Activated naive CD8-positive, alpha-beta T cell treated with anti-CD3 and anti-CD28 coated beads, Interleukin-2, amount 10 ng/mL, durations not matched to agents 7 days and 5 days (primary cell): ENCODE measurements around the gene WDFY3. TPM values are rescaled to one million over a fixed set of nuclear protein-coding genes. Genes with fewer than 3 reads are reported as not detected.
"Not testable (repeated sequence)": the region's sequence is repeated elsewhere in the genome, so short reads cannot be mapped to it uniquely, and the experiment has no call there.

ENCODE experiments used
- ATAC-seq: fragments of 150-1000 bp; cut with Tn5 transposase; one replicate; pipeline ENCODE4 v1.10.0; 2021; ENCODE audit warnings: low read depth, moderate library complexity
- POLR2A ChIA-PET: fragments of 350-600 bp; sonication (Branson Sonifier 250); formaldehyde crosslinking; loops from one replicate; lab custom pipeline; 2021; ENCODE audit warnings: antibody characterized with exemption; lab: Charles Lee
- DNase-seq: peaks from one replicate; pipeline ENCODE4 v3.0.0; 2021
- H3K27ac Mint-ChIP-seq: one replicate; pipeline ENCODE4 v1.8.0; 2022; ENCODE audit warnings: mild to moderate bottlenecking, mixed read lengths
- H3K27me3 Mint-ChIP-seq: one replicate; pipeline ENCODE4 v1.8.0; 2022; ENCODE audit warnings: mild to moderate bottlenecking, moderate library complexity, mixed read lengths
- H3K36me3 Mint-ChIP-seq: one replicate; pipeline ENCODE4 v1.8.0; 2021; ENCODE audit warnings: mild to moderate bottlenecking, mixed read lengths
- H3K4me1 Mint-ChIP-seq: one replicate; pipeline ENCODE4 v1.8.0; 2021; ENCODE audit warnings: mixed read lengths
- H3K4me3 Mint-ChIP-seq: one replicate; pipeline ENCODE4 v1.8.0; 2022; ENCODE audit warnings: mild to moderate bottlenecking, moderate library complexity, mixed read lengths
- H3K9me3 Mint-ChIP-seq: one replicate; pipeline ENCODE4 v1.8.0; 2021; ENCODE audit warnings: mixed read lengths
- total RNA-seq, 2 experiments: library from RNA; stranded (reverse); gene quantifications; one replicate each; pipeline ENCODE4 v1.2.3, GENCODE V29; 2021

The WDFY3 gene
- total RNA-seq, 2 experiments from 2014 or later = 0.71 to 1.1 TPM

DNA sequence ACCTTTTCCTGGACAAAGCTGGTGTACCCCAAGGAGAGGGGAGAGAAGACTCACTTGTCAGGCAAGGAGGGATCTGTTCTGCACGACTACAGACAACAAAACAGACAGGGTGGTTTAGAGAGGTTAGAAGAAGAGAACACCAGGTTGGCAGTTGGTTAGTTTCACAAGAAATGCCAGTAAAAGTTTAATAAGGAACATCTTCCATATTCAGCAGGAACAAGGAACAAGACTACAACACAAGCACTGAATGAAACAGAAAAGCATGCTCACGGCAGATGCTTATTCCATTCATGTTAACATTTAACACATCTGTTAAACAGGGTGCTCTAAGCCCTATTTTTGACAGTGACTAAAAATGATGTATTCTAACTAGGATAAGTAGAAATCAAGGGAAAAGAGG is 158.2 kb downstream of the WDFY3 start:
- Mint-ChIP-seq H3K4me3 (no peak overlapping the region), H3K36me3 (no peaks in the 10 kb centered on the region), H3K9me3 (no peaks in the 10 kb centered on the region), H3K4me1 (no peaks in the 10 kb centered on the region), H3K27me3 (peaks cover 3% of the 10 kb centered on the region), H3K27ac (no peak overlapping the region)
- DNase-seq = no peak
- ATAC-seq = no peak
- POLR2A ChIA-PET = no interaction called here

DNA sequence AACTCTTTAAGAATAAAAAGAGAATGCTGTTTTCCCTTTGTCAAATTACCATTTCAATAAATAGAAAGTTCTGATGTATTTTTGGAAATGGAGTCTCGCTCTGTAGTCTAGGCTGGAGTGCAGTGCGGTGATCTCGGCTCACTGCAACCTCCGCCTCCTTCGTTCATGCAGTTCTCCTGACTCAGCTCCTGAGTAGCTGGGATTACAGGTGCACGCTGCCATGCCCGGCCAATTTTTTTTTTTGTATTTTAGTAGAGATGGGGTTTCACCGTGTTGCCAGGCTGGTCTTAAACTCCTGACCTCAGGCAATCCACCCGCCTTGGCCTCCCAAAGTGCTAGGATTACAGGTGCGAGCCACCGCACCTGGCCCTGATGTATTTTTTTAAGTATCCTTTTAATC is 159.9 kb downstream of the WDFY3 start:
- H3K9me3 Mint-ChIP-seq, H3K4me3 Mint-ChIP-seq, POLR2A ChIA-PET, H3K27ac Mint-ChIP-seq, DNase-seq, H3K27me3 Mint-ChIP-seq, H3K36me3 Mint-ChIP-seq, H3K4me1 Mint-ChIP-seq, ATAC-seq: not testable (repeated sequence)

DNA sequence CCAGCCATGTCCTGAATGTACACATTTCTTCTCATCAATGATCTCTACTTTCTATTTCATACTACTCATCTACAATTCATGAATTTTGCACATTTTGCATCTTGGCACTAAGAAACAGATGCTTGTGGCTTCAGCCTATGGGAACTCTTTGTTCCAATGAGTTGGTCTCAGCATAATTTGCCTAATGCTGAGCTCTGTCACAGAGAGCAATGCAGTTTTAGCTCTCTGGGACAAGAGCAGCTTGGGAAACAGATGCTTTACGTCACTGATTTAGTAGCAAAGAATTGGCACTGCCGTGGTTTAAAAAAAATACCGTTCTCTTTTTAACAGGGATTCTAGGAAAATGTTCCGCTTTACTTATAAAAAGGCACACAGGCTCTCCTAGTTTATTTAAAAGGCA is 162.4 kb downstream of the WDFY3 start:
- H3K4me3 Mint-ChIP-seq = no peak overlapping the region
- no peaks in the 10 kb centered on the region for H3K4me1 Mint-ChIP-seq
- ATAC-seq (no peak), DNase-seq (no peak)
- POLR2A ChIA-PET = no interaction called here
- no peaks in the 10 kb centered on the region for H3K9me3 Mint-ChIP-seq
- no peak overlapping the region for H3K27ac Mint-ChIP-seq
- no peaks in the 10 kb centered on the region for H3K36me3 Mint-ChIP-seq
- H3K27me3 Mint-ChIP-seq = peaks cover 3% of the 10 kb centered on the region

DNA sequence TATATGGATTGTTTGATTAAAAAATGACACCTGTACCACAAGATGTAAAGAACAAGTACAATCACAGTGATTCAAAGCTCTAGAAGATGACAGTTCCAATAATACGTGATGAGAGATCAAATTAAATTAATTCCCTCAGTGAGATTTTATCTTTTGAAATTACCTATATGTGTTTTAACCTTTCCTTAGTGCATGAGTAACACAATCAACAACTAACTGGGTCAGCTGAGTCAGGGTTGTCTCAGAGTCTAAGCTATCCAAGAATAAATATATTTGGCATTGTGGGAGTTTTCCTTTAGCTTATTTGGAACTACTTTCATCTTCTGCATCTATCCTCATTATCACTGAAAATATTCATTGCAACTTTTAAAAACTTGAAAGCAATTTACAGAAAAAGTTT is 162.8 kb downstream of the WDFY3 start:
- Mint-ChIP-seq H3K4me1 (no peaks in the 10 kb centered on the region), H3K4me3 (no peak overlapping the region), H3K27me3 (peaks cover 3% of the 10 kb centered on the region), H3K9me3 (no peaks in the 10 kb centered on the region), H3K36me3 (no peaks in the 10 kb centered on the region), H3K27ac (no peak overlapping the region)
- DNase-seq = no peak
- POLR2A ChIA-PET = no interaction called here
- ATAC-seq = no peak

DNA sequence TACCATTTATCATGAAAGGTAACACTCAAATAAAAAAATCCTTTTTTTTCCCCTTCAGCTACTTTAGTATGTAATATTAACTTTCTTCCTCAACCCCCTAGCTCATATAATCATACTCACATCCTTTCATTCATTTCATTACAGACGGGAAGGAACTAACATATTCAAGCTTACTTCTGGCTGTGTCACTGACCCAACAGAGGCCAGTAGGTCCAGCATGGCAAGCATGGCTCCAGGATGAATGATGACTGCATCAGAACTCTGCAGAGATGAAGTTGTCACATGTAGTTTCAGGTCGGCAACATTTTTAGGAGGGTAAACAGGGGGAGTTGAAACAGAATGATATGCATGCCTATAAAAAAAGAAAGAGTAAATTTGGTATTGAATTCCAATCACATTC is 163.4 kb downstream of the WDFY3 start:
- POLR2A ChIA-PET = no interaction called here
- no peaks in the 10 kb centered on the region for H3K4me1 Mint-ChIP-seq
- H3K27me3 Mint-ChIP-seq = peaks cover 3% of the 10 kb centered on the region
- no peak for DNase-seq
- H3K9me3 Mint-ChIP-seq = no peaks in the 10 kb centered on the region
- H3K27ac Mint-ChIP-seq = no peak overlapping the region
- no peak overlapping the region for H3K4me3 Mint-ChIP-seq
- H3K36me3 Mint-ChIP-seq = no peaks in the 10 kb centered on the region
- ATAC-seq = no peak

DNA sequence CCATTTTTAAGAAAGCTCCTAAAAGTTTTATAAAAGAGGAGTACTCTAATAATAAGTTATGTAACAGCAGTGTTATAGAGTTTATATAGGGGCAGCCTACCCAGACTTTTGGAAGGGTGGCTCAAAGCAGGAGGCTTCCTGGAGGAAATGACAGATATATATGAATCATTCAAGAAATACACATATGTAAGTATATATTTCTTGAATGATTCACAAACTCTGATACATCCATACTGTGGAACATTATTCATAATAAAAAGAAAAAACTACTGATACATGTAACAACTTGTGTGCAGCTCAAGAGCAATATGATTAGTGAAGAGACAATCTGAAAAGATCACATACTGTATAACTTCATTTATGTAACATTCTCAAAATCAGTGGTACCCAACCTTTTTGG is 166.2 kb downstream of the WDFY3 start:
- no peak for ATAC-seq
- Mint-ChIP-seq H3K4me3 (no peak overlapping the region), H3K36me3 (no peaks in the 10 kb centered on the region), H3K9me3 (no peaks in the 10 kb centered on the region), H3K27me3 (no peaks in the 10 kb centered on the region), H3K4me1 (no peaks in the 10 kb centered on the region), H3K27ac (no peak overlapping the region)
- no peak for DNase-seq
- POLR2A ChIA-PET = no interaction called here

DNA sequence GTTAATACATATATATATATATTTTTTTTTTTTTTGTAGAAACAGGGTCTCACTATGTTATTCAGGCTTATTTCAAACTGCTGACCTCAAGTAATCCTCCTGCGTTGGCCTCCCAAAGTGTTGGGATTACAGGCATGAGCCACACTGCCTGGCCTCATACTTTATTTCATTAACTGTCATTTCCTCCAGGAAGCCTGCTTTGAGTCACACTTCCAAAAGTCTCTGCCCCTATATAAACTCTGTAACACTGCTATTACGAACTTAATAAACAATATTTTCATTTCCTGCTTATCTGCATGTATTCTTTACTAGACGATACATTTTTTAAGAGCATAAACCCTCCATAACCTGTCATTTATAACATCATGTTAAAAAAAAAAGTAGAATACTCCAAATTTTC is 167.2 kb downstream of the WDFY3 start:
- H3K9me3 Mint-ChIP-seq = no peaks in the 10 kb centered on the region
- no peaks in the 10 kb centered on the region for H3K4me1 Mint-ChIP-seq
- H3K27me3 Mint-ChIP-seq = no peaks in the 10 kb centered on the region
- DNase-seq = no peak
- H3K36me3 Mint-ChIP-seq = no peaks in the 10 kb centered on the region
- H3K27ac Mint-ChIP-seq = no peak overlapping the region
- no peak for ATAC-seq
- H3K4me3 Mint-ChIP-seq = no peak overlapping the region
- POLR2A ChIA-PET = no interaction called here

DNA sequence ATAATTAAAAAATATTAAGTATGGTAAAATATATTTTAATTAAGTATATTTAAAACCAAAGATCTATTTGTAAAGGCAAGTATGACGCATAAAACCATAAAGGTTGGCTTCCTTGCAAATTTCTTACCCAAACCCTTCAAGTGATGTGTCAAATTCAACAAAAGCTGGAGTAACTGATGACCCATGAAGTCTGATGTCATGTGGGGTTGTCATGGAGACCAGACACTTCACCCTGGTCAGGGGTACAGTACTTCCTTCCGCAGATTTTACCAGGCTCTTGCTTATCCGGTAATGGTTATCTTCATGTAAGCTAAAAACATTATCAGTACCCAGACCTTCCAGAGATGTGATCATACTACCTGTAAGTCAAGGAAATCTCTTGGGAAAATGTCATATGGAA is 170.1 kb downstream of the WDFY3 start:
- no peaks in the 10 kb centered on the region for H3K36me3 Mint-ChIP-seq
- H3K4me3 Mint-ChIP-seq = no peak overlapping the region
- POLR2A ChIA-PET = no interaction called here
- DNase-seq (no peak), ATAC-seq (no peak)
- H3K4me1 Mint-ChIP-seq = no peaks in the 10 kb centered on the region
- no peaks in the 10 kb centered on the region for H3K9me3 Mint-ChIP-seq
- no peak overlapping the region for H3K27ac Mint-ChIP-seq
- peaks cover 3% of the 10 kb centered on the region for H3K27me3 Mint-ChIP-seq

DNA sequence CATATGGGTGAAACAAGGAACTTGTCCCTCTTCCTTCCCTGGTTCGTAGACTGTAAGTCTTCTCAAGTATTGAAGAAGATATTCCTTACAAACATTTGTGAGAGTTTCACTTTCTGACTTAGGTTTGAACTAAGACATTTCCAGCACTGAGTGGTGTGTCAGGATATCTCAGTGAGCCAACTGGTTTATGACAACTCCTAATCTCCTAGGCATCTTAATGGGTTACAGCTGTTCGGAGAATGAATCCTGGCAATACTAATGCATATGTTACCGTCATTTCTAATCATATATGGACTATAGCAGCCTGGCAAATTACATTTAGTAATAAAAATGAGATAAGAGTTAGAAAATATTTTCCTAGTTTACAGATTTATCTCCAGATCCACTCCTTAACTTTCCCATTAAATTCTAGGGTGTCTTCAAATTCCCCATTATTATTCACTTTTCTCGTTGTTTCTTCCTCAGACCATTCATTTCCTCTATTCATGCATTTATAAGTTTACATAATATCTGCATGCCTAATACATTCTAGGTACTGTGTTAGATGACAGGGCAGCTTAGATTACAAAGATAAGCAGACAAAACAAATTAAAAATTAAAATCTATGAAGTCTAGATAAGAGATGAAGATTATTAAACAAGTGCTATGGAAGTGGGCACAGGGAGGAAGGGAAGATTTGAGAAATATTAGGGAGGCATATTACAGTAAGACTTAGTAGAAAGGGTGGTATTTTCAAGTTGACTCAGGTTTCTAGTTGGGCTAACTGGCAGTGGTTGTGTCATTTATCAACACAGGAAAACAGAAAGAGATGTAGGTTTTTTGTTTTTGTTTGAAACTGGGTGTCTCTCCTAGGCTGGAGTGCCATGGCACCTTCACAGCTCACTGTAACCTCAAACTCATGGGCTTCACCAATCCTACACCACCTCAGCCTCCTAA is 173.9 kb downstream of the WDFY3 start:
- no peak overlapping the region for H3K4me3 Mint-ChIP-seq
- DNase-seq (no peak), ATAC-seq (no peak)
- peaks cover 3% of the 10 kb centered on the region for H3K27me3 Mint-ChIP-seq
- H3K27ac Mint-ChIP-seq = no peak overlapping the region
- H3K36me3 Mint-ChIP-seq = no peaks in the 10 kb centered on the region
- POLR2A ChIA-PET = no interaction called here
- H3K9me3 Mint-ChIP-seq = no peaks in the 10 kb centered on the region
- H3K4me1 Mint-ChIP-seq = no peaks in the 10 kb centered on the region

DNA sequence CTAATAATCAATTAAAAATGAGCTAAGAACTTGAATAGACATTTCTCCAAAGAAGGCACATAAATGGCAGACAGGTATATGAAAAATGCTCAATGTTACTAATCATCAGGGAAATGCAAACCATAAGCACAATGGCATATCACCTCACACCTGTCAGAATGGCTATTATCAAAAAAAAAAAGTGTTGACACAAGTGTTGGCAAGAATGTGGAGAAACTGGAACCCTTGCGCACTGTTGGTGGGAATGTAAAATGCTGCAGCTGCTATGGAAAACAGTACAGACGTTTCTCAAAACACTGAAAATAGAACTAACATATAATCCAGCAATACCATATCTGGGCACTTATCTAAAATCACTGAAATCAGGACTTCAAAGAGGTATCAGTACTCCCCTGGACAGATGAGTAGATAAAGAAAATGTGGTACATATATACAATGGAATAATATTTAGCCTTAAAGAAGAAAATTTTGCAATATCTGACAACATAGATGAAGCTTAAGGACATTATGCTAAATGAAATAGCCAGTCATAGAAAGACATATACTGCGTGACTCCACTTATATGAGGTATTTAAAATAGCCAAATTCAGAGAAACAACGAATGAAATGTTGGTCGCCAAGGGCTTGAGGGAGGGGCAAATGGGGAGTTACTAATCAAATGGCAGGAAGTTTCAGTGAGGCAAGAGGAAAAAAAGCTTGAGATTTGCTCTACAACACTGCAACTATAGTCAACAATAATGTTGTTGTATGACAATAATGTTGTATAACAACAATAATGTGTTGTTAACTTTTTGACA is 175.5 kb downstream of the WDFY3 start:
- Mint-ChIP-seq H3K27me3 (peaks cover 3% of the 10 kb centered on the region), H3K4me1 (no peaks in the 10 kb centered on the region), H3K4me3 (no peak overlapping the region), H3K27ac (no peak overlapping the region), H3K9me3 (no peaks in the 10 kb centered on the region), H3K36me3 (no peaks in the 10 kb centered on the region)
- DNase-seq = no peak
- POLR2A ChIA-PET = no interaction called here
- ATAC-seq = no peak

DNA sequence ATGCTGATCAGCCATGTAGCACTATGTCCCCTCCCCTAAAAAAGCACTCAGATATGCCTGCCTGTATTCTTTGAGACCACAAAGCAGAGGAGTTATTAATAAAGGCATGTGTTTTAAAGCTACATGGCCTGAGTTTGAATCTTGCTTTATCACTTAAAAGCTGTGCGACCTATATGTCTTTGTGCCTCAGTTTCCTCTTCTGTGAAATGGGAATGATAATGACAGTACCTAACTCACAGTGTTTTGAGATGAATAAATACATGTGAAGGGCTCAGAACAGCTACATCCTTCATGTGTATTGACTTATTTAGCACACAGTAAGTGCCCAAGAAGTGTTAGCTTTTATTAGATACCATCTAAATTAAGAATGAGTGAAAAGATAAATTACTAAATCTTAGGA is 180.0 kb downstream of the WDFY3 start:
- H3K9me3 Mint-ChIP-seq = no peaks in the 10 kb centered on the region
- POLR2A ChIA-PET = no interaction called here
- ATAC-seq (no peak), DNase-seq (no peak)
- H3K27ac Mint-ChIP-seq = no peak overlapping the region
- no peaks in the 10 kb centered on the region for H3K27me3 Mint-ChIP-seq
- no peaks in the 10 kb centered on the region for H3K36me3 Mint-ChIP-seq
- no peak overlapping the region for H3K4me3 Mint-ChIP-seq
- no peaks in the 10 kb centered on the region for H3K4me1 Mint-ChIP-seq

DNA sequence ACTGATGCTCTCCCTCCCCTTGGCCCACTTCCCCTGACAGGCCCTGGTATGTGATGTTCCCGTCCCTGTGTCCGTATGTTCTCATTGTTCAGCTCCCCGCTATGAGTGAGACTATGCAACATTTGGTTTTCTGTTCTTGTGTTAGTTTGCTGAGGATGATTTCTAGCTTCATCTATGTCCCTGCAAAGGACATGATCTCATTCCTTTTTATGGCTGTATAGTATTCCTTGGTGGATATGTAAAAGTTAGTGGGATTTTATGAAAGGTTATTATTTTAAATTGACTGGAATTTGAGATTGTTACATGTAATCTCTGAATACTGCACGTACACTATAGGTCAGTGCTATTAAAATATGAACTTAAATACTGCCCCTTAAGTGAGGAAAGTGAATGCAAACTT is 184.0 kb downstream of the WDFY3 start:
- Mint-ChIP-seq H3K9me3 (no peaks in the 10 kb centered on the region), H3K36me3 (no peaks in the 10 kb centered on the region), H3K4me1 (no peaks in the 10 kb centered on the region), H3K4me3 (no peak overlapping the region), H3K27me3 (no peaks in the 10 kb centered on the region), H3K27ac (no peak overlapping the region)
- DNase-seq = no peak
- POLR2A ChIA-PET = interaction anchor here (0.6 kb wide), 1 partner anchor 163 kb away, joined by 3 read pairs; no protein-coding TSS in a partner anchor
- ATAC-seq = no peak

DNA sequence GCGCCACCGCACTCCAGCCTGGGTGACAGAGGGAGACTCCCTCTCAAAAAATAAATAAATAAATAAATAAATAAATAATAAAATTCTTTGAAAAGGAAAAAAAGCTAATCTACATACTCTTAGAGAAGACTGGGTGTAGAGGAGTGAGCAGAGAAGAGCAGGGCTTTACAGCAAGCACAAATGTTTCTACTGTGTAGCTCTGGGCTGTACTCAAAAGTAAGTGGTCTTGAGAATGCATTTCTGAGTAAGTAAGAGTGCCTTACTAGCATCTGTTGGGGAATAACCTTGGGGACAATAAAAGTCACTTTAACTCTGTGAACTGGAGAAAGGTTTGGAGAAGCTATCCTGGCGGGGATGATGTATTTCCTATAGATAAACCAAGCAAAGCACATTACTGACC is 185.8 kb downstream of the WDFY3 start:
- no peak overlapping the region for H3K27ac Mint-ChIP-seq
- DNase-seq = no peak
- POLR2A ChIA-PET = no interaction called here
- H3K4me1 Mint-ChIP-seq = no peaks in the 10 kb centered on the region
- no peaks in the 10 kb centered on the region for H3K9me3 Mint-ChIP-seq
- no peak for ATAC-seq
- no peaks in the 10 kb centered on the region for H3K27me3 Mint-ChIP-seq
- no peak overlapping the region for H3K4me3 Mint-ChIP-seq
- no peaks in the 10 kb centered on the region for H3K36me3 Mint-ChIP-seq

DNA sequence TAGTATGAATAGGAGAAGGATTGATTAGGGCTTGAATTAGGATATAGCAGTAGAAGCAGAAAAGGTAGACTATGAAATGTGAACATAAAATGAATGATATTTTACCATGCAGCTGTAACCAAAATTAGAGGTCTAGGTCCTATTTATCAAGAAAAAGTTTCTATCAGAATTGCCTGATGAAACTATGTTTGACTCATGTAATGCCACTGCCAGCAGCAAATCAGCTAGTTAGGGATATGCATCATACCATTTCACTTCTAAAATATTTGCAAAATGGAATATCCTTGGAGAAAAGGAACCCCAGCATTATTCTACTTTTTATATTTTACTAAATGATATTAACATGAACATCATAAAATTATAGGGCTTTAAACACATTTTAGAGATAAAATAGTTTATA is 188.4 kb downstream of the WDFY3 start:
- DNase-seq (no peak), ATAC-seq (no peak)
- POLR2A ChIA-PET = no interaction called here
- Mint-ChIP-seq H3K4me3 (no peak overlapping the region), H3K27ac (no peak overlapping the region), H3K27me3 (peaks cover 5% of the 10 kb centered on the region), H3K9me3 (no peaks in the 10 kb centered on the region), H3K36me3 (no peaks in the 10 kb centered on the region), H3K4me1 (no peaks in the 10 kb centered on the region)
